DMS 273 treated with DMSO at 0.1 percent for 48 hours (cell line): ENCODE data around the gene GCAT.

Experiments used
- DNase-seq: peaks from one replicate; lab custom pipeline; 2025; lab: John Stamatoyannopoulos, UW

GCAT gene

DNA sequence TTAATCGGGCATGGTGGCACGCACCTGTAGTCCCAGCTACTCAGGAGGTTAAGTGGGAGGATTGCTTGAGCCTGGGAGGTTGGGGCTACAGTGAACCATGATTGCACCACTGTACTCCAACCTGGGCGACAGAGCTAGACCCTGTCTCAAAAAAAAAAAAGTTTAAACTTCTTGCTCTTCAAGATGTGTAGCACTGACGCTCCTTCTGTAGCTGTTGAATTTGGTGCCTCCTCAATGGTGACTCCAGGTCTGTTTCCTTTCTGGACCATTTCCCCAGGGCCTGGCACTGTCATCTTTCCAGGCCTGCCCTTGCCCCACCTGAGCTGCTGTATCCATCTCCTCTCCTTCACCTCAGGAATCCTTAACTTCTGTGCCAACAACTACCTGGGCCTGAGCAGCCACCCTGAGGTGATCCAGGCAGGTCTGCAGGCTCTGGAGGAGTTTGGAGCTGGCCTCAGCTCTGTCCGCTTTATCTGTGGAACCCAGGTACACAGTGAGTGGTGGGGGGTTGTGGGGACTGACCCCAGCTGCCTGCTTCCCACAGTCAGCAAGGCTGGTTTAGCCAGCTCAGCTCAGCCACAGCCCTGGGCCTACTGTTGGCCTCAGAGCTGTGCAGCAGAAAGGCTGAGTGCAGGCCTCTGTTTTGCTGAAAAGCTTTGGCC lies 2.1 kb downstream of the GCAT start:
- no peak for DNase-seq

GRCh38 chr22:37811867-37812266 lies 4.1 kb downstream of the GCAT start:
- DNase-seq, result no peak

DNA sequence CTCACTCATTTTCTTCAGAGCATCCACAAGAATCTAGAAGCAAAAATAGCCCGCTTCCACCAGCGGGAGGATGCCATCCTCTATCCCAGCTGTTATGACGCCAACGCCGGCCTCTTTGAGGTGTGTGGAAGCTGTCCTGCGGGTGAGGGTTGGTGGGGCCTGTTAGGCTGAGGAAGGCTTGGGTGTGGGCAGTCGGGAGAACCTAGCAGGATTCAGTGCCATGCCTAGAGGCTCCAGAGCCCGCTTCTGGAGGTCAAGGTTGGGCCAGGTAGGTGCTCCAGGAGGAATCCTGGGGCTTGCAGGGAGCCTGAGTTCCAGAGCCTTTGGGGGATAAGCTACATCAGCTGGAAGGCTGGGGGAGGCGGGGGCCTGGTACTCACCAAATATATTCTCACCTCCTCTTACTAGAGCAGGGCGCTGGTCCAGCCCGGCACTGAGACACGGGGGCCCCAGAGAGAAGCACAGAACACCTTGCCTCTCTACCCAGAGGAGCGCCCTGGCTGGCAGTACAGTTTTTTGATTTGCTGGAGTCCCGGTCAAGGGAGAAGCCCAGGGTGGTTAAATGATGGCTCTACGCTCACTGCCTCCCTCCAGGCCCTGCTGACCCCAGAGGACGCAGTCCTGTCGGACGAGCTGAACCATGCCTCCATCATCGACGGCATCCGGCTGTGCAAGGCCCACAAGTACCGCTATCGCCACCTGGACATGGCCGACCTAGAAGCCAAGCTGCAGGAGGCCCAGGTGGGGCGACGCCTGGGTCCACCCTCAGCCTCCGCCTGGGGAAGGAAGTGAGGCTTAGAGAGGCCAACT lies 5.3 kb downstream of the GCAT start:
- no peak for DNase-seq

DNA sequence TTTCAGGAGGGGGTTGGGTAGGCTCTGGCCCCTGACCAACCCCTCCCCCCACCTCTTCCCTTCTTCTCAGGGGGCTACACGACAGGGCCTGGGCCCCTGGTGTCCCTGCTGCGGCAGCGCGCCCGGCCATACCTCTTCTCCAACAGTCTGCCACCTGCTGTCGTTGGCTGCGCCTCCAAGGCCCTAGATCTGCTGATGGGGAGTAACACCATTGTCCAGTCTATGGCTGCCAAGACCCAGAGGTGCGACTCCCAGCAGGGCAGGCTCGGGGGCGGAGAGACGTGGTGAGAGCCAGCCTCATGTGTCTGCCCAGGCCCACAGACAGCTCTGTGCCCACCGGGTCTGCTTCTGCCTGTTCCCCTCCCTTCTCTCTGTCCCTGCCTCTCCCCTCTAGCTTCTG lies 7.9 kb downstream of the GCAT start:
- no peak for DNase-seq

GRCh38 chr22:37816543-37817180 lies 8.9 kb downstream of the GCAT start:
- no peak for DNase-seq

DNA sequence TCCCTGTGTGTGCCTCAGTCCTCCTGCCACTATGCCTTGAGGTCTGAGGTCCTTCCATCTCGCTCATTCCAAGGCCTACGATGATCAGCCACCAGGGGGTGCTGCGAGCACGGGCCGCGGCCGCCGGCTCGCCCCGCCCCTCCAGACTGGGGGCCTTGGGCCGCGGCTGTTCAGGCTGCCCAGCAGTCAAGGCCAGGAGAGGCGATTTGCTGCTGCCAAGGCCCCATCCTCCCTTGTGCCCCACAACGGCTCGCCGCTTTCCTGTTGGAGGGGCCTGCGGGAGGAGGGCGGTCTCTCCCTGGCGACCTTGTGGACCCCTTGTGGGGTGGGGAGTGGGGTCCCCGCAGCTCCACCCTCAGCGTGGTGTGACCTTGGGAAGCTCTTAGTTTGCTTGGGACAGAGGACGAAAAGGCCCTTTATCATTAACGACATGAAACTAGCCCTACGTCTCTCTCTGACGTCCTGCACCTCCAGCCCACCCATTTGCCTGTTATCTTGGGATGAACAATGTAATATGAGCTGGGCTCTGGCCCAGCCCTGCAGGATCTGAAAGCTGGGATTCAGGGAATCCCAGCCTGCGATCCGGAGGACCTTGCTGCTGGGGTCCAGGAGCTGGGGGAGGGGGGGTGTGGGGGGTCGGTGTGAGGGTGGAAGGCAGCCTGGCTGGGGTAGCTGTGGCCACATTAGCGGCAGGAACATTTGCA lies 10.1 kb downstream of the GCAT start:
- DNase-seq, result peak; percentile 41

GRCh38 chr22:37818409-37819104 lies 10.8 kb downstream of the GCAT start:
- DNase-seq, result no peak

- DNase-seq, result no peak
Measured at GRCh38 chr22:37819105-37819433, 11.3 kb downstream of the GCAT start.

DNA sequence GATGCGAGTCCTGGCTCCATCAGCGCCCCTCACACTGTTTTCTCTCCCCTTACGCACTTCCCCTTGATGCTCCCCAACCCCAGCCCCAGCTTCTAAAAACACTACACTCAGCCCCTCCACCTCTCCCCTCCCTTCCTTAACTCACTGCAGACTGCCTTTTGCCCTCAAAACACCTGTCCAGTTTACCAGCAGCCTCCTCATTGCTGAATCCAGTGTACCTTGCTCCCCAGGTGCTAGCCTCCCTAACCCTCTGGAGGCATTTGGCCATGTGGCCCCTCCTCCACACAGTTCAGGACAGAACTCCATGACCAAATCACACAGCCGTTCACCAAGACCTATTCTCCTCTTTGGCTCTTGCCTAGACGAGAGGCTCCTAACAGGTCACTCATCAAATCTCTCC lies 12.6 kb downstream of the GCAT start:
- DNase-seq, result no peak

DNA sequence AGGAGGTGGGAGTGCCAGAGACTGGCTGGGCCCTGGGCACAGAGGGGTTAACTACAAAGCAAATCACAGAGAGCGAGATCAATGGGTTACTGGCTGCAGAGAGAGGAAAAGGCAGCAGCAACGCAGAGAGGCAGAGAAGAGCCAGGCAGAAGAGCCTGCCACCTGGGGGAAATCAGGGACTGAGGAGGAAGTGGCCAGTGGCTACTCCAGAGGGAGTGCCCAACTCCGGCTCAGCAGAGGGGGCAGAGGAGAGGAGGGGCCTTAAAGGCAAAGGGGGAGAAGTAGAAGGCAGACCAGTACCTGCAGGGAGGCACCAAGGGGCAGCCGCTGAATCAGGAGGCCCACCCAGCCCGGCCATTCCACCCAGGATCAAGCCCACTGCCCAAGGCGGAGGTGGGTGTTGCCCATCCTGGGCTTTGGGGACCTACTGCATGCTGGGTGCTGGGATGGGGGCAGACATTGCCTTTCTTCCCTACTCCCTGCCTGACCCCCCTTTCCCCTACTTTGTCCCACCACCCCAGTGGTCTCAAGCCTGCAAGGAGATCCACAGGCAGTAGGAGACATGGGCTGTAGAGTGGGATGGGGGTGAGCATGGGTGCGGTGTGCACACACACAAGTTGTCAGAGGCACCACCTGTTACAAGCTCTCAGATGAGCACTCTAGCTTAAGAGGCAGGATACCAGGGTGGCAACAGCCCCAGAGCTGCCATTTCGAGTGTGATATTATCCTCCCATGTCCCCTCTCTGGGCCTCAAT lies 14.5 kb downstream of the GCAT start:
- DNase-seq, result no peak

DNA sequence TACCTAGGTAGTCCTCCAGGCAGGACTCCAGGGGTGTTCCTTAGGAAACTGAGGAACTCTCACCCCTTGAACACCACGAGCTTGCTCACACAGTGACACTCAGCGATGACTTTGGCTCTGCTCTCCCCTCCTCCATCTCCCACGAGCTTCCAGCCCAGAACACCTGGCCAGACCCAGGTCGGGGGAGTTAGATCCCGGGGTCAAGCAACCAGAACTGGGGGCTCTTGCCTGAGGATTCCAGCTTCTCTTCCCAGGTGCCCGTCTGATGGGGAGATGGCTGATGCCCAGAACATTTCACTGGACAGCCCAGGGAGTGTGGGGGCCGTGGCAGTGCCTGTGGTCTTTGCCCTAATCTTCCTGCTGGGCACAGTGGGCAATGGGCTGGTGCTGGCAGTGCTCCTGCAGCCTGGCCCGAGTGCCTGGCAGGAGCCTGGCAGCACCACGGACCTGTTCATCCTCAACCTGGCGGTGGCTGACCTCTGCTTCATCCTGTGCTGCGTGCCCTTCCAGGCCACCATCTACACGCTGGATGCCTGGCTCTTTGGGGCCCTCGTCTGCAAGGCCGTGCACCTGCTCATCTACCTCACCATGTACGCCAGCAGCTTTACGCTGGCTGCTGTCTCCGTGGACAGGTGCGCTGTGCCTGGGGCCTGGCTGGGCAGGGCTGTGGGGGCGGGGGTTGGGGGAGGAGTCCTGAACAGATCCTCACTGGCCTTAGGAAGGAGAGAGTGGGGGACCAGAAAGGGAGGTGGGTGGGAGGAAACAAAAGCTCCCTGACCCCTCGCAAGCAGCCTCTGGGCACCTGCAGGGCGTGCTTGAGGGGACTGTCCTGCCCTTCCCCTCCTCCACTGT lies 15.6 kb downstream of the GCAT start, which contains the start of gene GALR3:
TSS of gene GALR3 (plus strand) at position 249 of the 852 bp plus-strand sequence. CDS start at position 274, 25 bp downstream.
- DNase-seq, result no peak

DNA sequence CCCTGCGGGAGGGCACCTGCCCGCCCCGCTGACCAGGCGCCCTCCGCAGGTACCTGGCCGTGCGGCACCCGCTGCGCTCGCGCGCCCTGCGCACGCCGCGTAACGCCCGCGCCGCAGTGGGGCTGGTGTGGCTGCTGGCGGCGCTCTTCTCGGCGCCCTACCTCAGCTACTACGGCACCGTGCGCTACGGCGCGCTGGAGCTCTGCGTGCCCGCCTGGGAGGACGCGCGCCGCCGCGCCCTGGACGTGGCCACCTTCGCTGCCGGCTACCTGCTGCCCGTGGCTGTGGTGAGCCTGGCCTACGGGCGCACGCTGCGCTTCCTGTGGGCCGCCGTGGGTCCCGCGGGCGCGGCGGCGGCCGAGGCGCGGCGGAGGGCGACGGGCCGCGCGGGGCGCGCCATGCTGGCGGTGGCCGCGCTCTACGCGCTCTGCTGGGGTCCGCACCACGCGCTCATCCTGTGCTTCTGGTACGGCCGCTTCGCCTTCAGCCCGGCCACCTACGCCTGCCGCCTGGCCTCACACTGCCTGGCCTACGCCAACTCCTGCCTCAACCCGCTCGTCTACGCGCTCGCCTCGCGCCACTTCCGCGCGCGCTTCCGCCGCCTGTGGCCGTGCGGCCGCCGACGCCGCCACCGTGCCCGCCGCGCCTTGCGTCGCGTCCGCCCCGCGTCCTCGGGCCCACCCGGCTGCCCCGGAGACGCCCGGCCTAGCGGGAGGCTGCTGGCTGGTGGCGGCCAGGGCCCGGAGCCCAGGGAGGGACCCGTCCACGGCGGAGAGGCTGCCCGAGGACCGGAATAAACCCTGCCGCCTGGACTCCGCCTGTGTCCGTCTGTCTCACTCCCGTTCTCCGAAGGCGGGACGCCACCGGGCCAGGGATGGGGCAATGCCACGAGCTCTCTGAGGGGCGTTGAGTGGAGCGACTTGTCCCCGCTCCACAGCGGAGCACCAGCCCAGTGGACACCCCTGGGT lies 17.2 kb downstream of the GCAT start:
- no peak for DNase-seq

GRCh38 chr22:37827056-37827455 lies 19.3 kb downstream of the GCAT start:
- DNase-seq, result peak; percentile 74

DNA sequence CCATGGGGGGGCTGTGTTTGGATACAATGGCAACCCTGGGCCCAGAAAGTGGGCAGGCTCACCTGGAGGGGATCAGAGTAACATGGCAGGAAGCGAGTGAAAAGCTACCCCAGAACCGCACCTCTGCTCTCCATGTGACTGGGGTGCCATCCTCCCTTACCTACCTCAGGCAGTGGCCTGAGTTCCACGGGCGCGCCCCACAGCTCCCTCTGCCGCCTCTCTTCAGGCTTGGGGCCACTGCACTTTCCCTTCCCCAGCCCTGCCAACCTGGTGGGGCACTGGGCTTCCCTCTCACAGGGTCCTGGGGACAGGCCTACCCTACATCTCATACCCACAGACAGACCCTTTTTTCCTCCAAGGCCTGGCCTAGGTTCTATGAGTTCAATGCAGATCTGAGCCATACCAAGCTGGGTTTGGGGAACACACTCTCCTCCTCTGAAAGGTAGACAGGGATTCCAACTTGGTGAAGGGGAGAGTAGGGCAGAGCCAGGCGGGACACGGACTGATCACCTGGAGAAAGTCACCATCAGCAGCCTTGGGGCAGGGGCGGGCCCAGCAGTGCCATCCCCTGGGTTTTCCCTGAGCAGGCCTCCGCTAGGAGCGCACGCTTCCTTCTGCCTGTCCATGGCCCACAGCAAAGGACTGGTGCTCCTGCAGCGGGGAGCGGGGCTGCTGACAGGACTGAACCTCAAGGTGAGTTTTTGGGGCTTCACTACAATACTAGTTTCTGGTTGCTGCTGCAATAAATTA lies 22.5 kb downstream of the GCAT start:
- no peak for DNase-seq

- DNase-seq, result no peak
Measured at GRCh38 chr22:37831472-37831871, 23.7 kb downstream of the GCAT start.

DNA sequence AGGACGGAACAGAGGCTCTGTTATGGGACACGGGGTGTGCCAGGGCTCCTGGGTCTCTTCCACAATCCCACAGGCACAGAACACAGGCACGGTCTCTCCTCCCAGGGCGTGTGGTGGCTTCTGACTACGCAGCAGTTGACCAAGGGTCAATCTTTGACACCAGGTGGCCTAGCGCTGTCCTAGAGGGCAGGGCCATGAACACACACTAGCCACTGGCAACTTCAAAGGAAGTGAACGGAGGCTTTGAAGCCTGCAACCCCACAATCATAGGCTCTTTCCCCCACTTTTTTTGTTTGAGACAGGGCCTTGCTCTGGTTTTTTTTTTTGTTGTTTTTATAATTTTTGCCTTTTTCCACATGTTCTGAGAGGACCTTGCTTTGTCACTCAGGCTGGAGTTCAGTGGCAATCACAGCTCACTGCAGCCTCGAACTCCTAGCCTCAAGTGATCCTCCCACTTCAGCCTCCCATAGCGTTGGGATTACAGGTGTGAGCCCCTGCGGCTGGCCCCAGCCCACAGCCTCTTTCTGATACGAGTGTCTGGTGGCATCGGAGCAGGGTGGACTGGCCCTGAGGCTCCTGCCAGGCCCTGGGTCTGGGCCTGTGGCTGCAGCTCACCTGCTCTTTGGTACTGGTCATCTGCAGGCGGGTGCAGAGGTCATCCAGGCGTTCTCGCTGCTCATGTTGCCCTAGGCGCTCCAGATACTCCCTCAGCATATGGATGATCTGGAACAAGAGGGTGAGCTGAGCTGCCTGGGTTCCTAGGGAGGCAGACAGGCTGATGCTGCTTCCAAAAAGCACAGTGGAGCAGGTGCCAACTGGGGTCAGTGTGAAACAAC lies 24.5 kb downstream of the GCAT start:
- no peak for DNase-seq

- DNase-seq, result no peak
Measured at GRCh38 chr22:37842015-37842793, 34.5 kb downstream of the GCAT start.
